Fibroblast of lung (primary cell): ENCODE data around the gene CHD8. TPM values are rescaled to one million over a fixed set of nuclear protein-coding genes. Genes with fewer than 3 reads are reported as not detected.

Experiments used
- DNase-seq, 2 donors: peaks; one replicate each; pipeline versions ENCODE4 v3.0.0 to v3.0.0-alpha.2; 2010; ENCODE audit warnings: low read depth in 2 of 2
- H2AFZ ChIP-seq: 2 replicates; pipeline ENCODE4 v1.5.1; 2012; ENCODE audit warnings: low read length, control low read depth, inconsistent platforms
- H3K27ac ChIP-seq: 2 replicates; pipeline ENCODE4 v1.5.1; 2011; ENCODE audit warnings: low read length, control low read depth; ENCODE audit not compliant: insufficient read depth
- H3K27me3 ChIP-seq: 2 replicates; pipeline ENCODE4 v1.5.1; 2011; ENCODE audit warnings: mild to moderate bottlenecking, low read length; ENCODE audit not compliant: control insufficient read depth, insufficient read depth
- H3K36me3 ChIP-seq: 2 replicates; pipeline ENCODE4 v1.5.1; 2011; ENCODE audit warnings: low read length; ENCODE audit not compliant: control insufficient read depth, insufficient read depth
- H3K4me1 ChIP-seq: 2 replicates; pipeline ENCODE4 v1.5.1; 2011; ENCODE audit warnings: low read length; ENCODE audit not compliant: control insufficient read depth, insufficient read depth; ENCODE audit errors: extremely low read depth
- H3K4me2 ChIP-seq: 2 replicates; pipeline ENCODE4 v1.5.1; 2011; ENCODE audit warnings: low read length, control low read depth; ENCODE audit not compliant: insufficient read depth; ENCODE audit errors: extremely low read depth
- H3K4me3 ChIP-seq, 4 experiments: fragments of 200-600 bp in 1 of 4; sonication (generic) in 1 of 4; replicated peaks in 1 of 4; 2 replicates each; pipeline ENCODE4 v1.5.1; 2011 to 2016; ENCODE audit warnings: low read length in 4 of 4, low read depth in 3 of 4, mild to moderate bottlenecking in 3 of 4, control low read depth in 2 of 4, inconsistent platforms in 1 of 4, mixed read lengths in 1 of 4; ENCODE audit not compliant: insufficient read depth in 1 of 4; ENCODE audit errors: control extremely low read depth in 1 of 4
- H3K79me2 ChIP-seq: 2 replicates; pipeline ENCODE4 v1.5.1; 2012; ENCODE audit warnings: mild to moderate bottlenecking, low read length, inconsistent platforms; ENCODE audit not compliant: control insufficient read depth, insufficient read depth
- H3K9ac ChIP-seq: 2 replicates; pipeline ENCODE4 v1.5.1; 2011; ENCODE audit warnings: mild to moderate bottlenecking, low read length, control low read depth; ENCODE audit not compliant: insufficient read depth
- H3K9me3 ChIP-seq: 2 replicates; pipeline ENCODE4 v1.5.1; 2012; ENCODE audit warnings: low read depth, low read length; ENCODE audit not compliant: control insufficient read depth, insufficient read depth
- H4K20me1 ChIP-seq: 2 replicates; pipeline ENCODE4 v1.5.1; 2011; ENCODE audit warnings: low read length; ENCODE audit not compliant: control insufficient read depth, insufficient read depth; ENCODE audit errors: extremely low read depth
- CTCF ChIP-seq, 2 donors: IDR thresholded peaks in 1 of 2; conservative IDR thresholded peaks in 1 of 2; 1 replicate in 1 of 2; 2 replicates in 1 of 2; pipeline ENCODE4 v1.5.1; 2011 to 2012; ENCODE audit warnings: low read length in 2 of 2, control low read depth in 1 of 2, inconsistent platforms in 1 of 2, low read depth in 1 of 2, mild to moderate bottlenecking in 1 of 2
- EZH2 ChIP-seq: IDR thresholded peaks from 2 replicates; pipeline ENCODE4 v1.5.1; 2012; ENCODE audit warnings: low read length, control low read depth, mild to moderate bottlenecking; ENCODE audit errors: missing control alignments
- polyA plus RNA-seq, 2 donors: library from polyadenylated mRNA; depleted of rRNA in 1 of 2; stranded (reverse) in 1 of 2; unstranded in 1 of 2; fragments of >200 nt; gene quantifications; 2 replicates each; pipeline ENCODE4 v1.2.1, GENCODE V29; 2011 to 2012; ENCODE audit warnings: missing spikeins in 1 of 2
- total RNA-seq: library from RNA; depleted of rRNA; stranded (reverse); fragments of >200 nt; gene quantifications from 2 replicates; pipeline ENCODE4 v1.2.1, GENCODE V29; 2014

The CHD8 gene
- total and polyA plus RNA-seq, 2 donors (not counting 1 experiment from before 2014, with no cell fraction given), result 11.1 to 56.3 TPM

- Histone ChIP-seq H3K79me2 (peaks cover 53% of the 10 kb centered on the region), H2AFZ (peak overlapping the region; percentile 46), H4K20me1 (no peaks in the 10 kb centered on the region), H3K4me2 (peak overlapping the region; percentile 89), H3K4me3 (peak overlapping the region; percentile 63 to 97 (median 76)), H3K27me3 (no peaks in the 10 kb centered on the region), H3K9ac (peak overlapping the region; percentile 86), H3K4me1 (peaks cover 5% of the 10 kb centered on the region), H3K27ac (peak overlapping the region; percentile 88), H3K9me3 (no peaks in the 10 kb centered on the region), H3K36me3 (peaks cover 6% of the 10 kb centered on the region)
- TF ChIP-seq CTCF (conservative IDR thresholded peaks at IDR 0.05 in 1 of 2, IDR thresholded peaks at IDR 0.05 in 1 of 2; ENCODE audit: low read depth in 1 of 2, low read length in 2 of 2), result no peak
- TF ChIP-seq EZH2, result no peak
- peak; percentile 45 to 64 for DNase-seq
Measured at GRCh38 chr14:21382886-21383847, 72.8 kb downstream of the CHD8 start.

GRCh38 chr14:21382095-21382494 lies 73.8 kb downstream of the CHD8 start:
- no peaks in the 10 kb centered on the region for H4K20me1 ChIP-seq
- H3K4me1 ChIP-seq, result peaks cover 5% of the 10 kb centered on the region
- no peak overlapping the region for H3K27ac ChIP-seq
- H3K79me2 ChIP-seq, result peaks cover 64% of the 10 kb centered on the region
- no peak for TF ChIP-seq CTCF (conservative IDR thresholded peaks at IDR 0.05 in 1 of 2, IDR thresholded peaks at IDR 0.05 in 1 of 2; ENCODE audit: low read depth in 1 of 2, low read length in 2 of 2)
- TF ChIP-seq EZH2, result no peak
- no peak overlapping the region for H2AFZ ChIP-seq
- H3K9me3 ChIP-seq, result no peaks in the 10 kb centered on the region
- H3K4me3 ChIP-seq, result peak overlapping the region in 3 of 4 experiments; percentile 63 to 97 (median 85)
- peak overlapping the region; percentile 89 for H3K4me2 ChIP-seq
- peaks cover 4% of the 10 kb centered on the region for H3K36me3 ChIP-seq
- no peaks in the 10 kb centered on the region for H3K27me3 ChIP-seq
- no peak overlapping the region for H3K9ac ChIP-seq
- DNase-seq, result peak in 1 of 2 donors; percentile 29

GRCh38 chr14:21379338-21379737 lies 76.6 kb downstream of the CHD8 start:
- peaks cover 3% of the 10 kb centered on the region for H3K4me1 ChIP-seq
- H3K4me3 ChIP-seq, result no peak overlapping the region
- TF ChIP-seq CTCF (conservative IDR thresholded peaks at IDR 0.05 in 1 of 2, IDR thresholded peaks at IDR 0.05 in 1 of 2; ENCODE audit: low read depth in 1 of 2, low read length in 2 of 2) (no peak), EZH2 (no peak)
- peaks cover 89% of the 10 kb centered on the region for H3K79me2 ChIP-seq
- H3K27me3 ChIP-seq, result no peaks in the 10 kb centered on the region
- no peak overlapping the region for H3K27ac ChIP-seq
- H4K20me1 ChIP-seq, result no peaks in the 10 kb centered on the region
- no peak overlapping the region for H3K4me2 ChIP-seq
- no peaks in the 10 kb centered on the region for H3K36me3 ChIP-seq
- DNase-seq, result no peak
- H3K9ac ChIP-seq, result no peak overlapping the region
- no peak overlapping the region for H2AFZ ChIP-seq
- no peaks in the 10 kb centered on the region for H3K9me3 ChIP-seq
